Measurements from ENCODE around the gene OR6C4. TPM values are rescaled to one million over a fixed set of nuclear protein-coding genes. Genes with fewer than 3 reads are reported as not detected.
"Not testable (repeated sequence)": the region's sequence is repeated elsewhere in the genome, so short reads cannot be mapped to it uniquely, and the experiment has no call there.

Gene OR6C4
- total RNA-seq, 4 donors from 2014 or later, result not detected

- Histone ChIP-seq H3K9me3 (peaks cover 0 to 12% (median 0%) of the 10 kb centered on the region in 3 donors), H3K27me3 (no peaks in the 10 kb centered on the region), H3K27ac (no peak overlapping the region), H3K4me1 (no peaks in the 10 kb centered on the region), H3K4me3 (no peak overlapping the region), H3K36me3 (no peaks in the 10 kb centered on the region)
- TF ChIP-seq POLR2AphosphoS5 (IDR thresholded peaks at IDR 0.05), result no peak
- TF ChIP-seq POLR2A (IDR thresholded peaks at IDR 0.05), result no peak
- TF ChIP-seq CTCF (IDR thresholded peaks at IDR 0.05), result no peak
- no peak for TF ChIP-seq EP300 (IDR thresholded peaks at IDR 0.05)
- no peak for ATAC-seq
- 32 to 33% methylated on average over 2 of the region's 2 CpGs for WGBS, 2 donors (ENCODE audit: low coverage in 1 of 2)
Measured at GRCh38 chr12:55585817-55586216, 36.4 kb downstream of the OR6C4 start.

GRCh38 chr12:55590152-55590551 is 40.8 kb downstream of the OR6C4 start:
- H3K4me1 ChIP-seq, H3K27me3 ChIP-seq, H3K9me3 ChIP-seq, ATAC-seq, H3K4me3 ChIP-seq, H3K27ac ChIP-seq, H3K36me3 ChIP-seq: not testable (repeated sequence)
- no CpG with 5 or more reads among the region's 12 CpGs for WGBS, 2 donors (ENCODE audit: low coverage in 1 of 2)

Other genes starting within 250 kb of the OR6C4 start
- not detected for gene OR6C1, start 235.3 kb upstream of the OR6C4 start, total RNA-seq
- gene OR6C3, start 218.9 kb upstream of the OR6C4 start, total RNA-seq, result not detected
- not detected for gene OR6C75, start 186.6 kb upstream of the OR6C4 start, total RNA-seq
- not detected for gene OR6C65, start 149.1 kb upstream of the OR6C4 start, total RNA-seq
- gene OR6C76, start 123.3 kb upstream of the OR6C4 start, total RNA-seq, result not detected
- not detected for gene OR6C2, start 105.5 kb upstream of the OR6C4 start, total RNA-seq
- gene OR6C70, start 79.5 kb upstream of the OR6C4 start, total RNA-seq, result not detected
- gene OR6C68, start 57.2 kb upstream of the OR6C4 start, total RNA-seq, result not detected
- not detected for gene OR2AP1, start 22.9 kb downstream of the OR6C4 start, total RNA-seq
- gene OR10P1, start 87.3 kb downstream of the OR6C4 start, total RNA-seq, result not detected
- 100 to 1,000 TPM; 143 to 260 (median 182) TPM for gene ITGA7, start 158.3 kb downstream of the OR6C4 start, total RNA-seq
- 100 to 1,000 TPM; 187 to 214 (median 196) TPM for gene BLOC1S1, start 166.4 kb downstream of the OR6C4 start, total RNA-seq
- 10 to 100 TPM; 18.0 to 57.0 (median 31.9) TPM for gene RDH5, start 170.8 kb downstream of the OR6C4 start, total RNA-seq
- 100 to 1,000 TPM; 500 to 856 (median 792) TPM for gene CD63, start 179.4 kb downstream of the OR6C4 start, total RNA-seq
- 1 to 10 TPM; 2.8 to 9.8 (median 3.6) TPM for gene GDF11, start 193.5 kb downstream of the OR6C4 start, total RNA-seq

Measured in gastroesophageal sphincter (tissue), 4 donors.